HG02852 (cell line): ENCODE data around the gene IGSF21.

ENCODE experiments used
- ATAC-seq: cut with Tn5 transposase; IDR thresholded peaks from one replicate; pipeline ENCODE4 v1.9.1; 2021; ENCODE audit warnings: mild to moderate bottlenecking, moderate library complexity; ENCODE audit not compliant: unreplicated experiment

The IGSF21 gene

DNA sequence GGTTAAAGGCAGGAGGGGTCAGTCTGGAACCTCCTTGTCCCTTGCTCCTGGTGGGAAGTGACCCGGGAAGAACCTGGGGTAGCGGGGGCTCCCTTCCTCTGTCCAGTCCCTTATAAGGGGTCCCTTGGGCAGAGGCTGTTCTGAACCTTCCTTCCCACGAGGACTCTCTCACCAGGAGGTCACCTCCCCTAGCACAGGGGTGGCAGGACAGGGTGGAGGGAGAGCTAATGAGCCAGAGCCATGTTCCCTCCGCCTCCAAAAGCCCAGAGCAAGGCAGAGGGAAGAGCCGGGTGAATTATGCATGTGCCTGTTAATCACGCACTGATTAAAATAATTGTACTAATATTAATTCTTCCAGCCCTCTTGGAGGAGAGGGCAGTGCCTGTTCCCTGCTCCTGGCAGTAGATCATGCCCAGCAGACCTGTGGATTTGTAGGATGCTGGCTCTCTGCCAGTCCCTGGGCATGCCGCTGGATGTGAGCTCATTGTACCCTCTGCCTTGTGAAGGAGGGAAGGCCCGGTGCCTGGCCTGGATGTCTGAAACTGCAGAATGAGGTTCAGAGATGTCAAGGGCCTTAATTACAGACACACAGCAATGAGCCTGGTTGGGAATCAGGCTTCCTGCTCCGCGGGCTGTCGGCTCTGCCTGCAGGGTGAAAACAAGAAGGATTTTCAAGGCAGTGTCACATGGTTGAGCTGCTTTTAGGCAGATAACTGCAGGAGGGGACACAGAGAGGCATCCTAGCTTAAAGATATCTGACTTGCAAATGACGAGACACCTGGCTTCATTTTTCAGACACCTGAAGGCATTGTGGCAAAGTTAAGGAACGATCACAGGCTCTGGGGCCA lies 68.2 kb downstream of the IGSF21 start:
- ATAC-seq, result no peak

DNA sequence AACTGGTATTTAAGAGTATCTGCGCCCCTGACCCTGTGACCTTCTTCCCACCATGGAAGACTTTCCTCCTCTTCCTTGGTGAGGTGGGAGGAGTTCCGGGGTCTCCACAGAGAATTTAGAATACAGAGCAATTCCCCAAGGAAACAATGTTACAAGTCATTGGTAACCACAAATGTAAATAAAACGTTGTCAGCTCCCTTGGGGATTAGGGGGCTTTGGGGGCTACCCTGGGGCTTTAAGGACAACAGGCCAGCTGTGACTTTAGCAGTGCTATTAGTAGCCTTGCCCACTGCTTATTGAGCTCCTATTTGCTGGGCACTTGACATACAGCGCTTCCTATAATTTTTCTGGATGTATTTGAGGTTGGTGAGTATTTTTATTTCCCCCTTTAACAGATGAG lies 69.0 kb downstream of the IGSF21 start:
- ATAC-seq, result no peak

DNA sequence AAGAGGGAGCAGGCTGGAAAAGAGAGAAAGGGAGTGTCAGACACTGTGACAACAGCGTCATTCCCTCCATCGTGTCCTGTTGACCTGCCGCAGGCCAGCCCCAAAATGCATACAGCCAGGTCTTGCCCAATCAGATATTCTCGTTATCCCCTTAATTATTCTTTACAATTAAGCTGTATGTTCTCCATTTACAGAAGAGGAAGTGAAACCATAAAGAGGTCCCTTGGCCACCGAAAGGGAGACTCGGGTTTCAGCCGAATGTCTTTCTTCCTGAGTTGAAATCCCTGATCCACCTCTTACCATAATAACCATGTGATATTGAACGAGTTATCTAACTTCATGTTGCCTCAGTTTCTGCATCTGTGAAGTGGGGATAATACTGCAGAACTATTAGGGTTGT lies 70.5 kb downstream of the IGSF21 start:
- no peak for ATAC-seq

DNA sequence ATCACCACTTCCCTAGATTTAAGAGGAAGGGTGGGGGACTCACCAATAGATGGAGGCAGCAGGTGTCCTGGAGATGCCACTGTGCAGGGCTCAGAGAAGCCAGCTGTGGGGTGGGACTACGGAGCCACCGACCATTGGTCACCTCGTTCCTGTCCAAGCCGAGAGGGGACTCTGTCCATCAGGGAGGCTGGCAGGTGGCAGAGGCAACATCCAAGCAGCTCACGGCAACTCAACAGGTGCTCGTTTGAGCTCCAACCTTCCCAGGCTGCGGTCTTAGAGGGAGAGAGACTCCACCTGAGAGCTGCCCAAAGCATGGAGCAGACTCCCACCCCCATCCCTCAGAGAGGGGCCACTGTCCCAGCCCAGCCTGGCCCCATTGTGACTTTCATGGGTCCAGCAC lies 71.4 kb downstream of the IGSF21 start:
- no peak for ATAC-seq

DNA sequence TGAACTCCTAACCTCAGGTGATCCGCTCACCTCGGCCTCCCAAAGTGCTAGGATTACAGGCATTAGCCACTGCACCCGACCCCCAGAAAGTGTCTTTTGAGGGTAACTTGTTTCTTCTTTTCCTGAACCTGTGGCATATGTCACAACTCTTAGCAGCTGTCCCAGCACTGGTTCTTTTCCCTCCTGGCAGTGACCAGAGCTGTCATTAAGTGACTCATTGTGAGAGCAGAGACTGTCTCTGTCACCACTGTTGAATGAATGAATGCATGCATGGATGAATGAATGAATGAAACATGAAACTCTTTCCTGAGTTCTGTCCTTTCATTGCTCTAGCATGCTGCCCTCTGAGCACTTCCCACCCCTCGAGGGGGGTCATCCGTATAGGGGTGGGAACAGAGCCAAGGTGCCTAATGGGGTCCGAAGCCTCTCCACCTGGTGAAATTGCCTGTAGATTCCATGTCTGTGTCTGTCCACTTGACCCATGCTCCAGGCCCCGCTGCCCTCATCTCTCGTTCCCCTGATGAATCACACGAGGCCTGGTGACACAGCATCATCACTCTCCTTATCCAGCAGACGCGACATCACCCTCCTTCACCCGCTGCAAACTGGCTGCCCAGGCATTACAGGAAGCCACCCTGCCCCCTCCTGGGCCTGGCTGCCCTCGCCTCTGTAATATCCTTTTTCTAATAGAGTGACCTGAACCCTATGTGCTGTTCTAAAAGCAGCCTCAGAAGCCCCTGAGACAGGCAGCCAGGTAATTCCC lies 75.0 kb downstream of the IGSF21 start:
- no peak for ATAC-seq

DNA sequence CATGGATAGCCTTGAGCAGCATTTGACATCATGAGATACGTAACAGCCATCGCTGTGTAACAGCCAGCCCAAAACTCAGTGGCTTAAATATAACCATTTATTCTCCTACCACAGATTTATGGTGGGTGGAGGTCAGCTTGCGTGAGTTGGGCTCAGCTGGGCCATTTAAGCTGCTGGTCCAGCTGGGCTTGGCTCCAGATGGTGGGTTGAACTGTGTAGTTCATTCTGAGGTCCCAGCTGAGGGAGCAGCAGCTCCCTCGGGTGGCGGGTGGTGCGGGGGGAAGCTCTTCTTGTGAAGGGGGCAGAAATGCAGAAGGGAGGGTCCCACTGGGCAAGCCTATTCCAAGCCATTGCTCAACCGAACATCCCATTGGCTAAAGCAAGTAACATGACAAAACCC lies 75.9 kb downstream of the IGSF21 start:
- ATAC-seq, result no peak

DNA sequence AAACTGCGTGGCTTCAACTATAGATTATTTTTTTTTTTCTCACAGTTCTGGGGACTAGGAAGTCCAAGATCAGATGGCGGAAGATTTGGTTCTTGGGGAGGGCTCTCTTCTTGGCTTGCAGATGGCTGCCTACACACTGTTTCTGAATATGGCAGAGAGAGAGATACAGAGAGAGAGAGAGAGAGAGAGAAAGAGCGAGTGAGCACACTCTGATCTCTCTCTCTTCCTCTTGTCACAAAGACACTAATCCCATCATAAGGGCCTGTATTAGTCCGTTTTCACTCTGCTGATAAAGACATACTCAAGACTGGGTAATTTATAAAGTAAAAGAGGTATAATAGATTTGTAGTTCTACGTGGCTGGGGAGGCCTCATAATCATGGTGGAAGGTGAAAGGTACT lies 79.5 kb downstream of the IGSF21 start:
- ATAC-seq, result no peak

DNA sequence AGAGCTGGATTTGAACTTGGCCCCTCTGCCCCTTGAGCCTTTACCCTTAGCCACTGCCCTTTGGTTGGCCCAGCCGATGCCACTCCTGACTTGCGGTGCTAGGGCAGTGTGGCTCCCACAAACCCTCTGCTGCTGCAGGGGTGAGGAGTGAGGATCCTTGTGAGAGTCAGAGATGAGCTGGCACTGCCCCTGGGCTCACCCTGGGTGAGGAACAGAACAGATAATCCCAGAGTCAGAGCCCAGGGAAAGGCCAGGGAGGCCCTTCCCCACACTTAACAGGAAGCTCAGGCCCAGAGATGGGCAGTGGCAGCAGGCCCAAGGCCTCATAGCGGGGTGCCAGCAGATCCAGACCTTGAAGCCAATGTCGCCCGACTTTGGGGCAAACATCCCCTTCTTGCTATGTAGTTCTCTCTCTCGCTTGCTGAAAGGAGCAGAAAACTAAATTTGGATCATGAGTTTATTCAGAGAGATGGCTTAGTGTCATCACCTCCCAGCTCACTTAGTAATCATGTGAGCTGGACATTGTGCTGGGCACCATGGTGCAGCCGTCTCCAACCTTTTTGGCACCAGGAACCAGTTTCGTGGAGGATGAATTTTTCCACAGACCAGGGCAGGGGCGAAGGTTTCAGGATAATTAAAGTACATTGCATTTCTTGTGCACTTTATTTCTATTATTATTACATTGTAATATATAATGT lies 81.4 kb downstream of the IGSF21 start:
- no peak for ATAC-seq

DNA sequence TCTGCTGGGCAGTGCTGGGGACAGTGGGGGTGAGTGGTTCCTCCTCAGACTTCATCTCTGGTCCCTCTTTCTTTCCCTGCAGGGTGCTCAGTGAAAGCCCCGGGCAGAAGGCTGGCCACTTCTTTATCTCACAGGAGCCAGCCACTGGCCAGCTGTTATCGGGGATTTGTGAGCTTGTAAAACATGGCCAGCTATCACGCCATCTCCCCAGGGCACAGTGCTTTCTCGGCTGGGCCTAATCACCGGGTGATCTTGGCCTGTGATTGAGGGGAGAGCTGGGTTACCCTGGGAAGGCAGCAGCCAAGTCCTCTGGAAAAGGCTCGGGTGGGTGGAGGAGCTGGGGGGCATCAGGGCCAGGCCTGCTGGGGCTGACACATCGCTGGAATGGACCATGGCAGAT lies 83.0 kb downstream of the IGSF21 start:
- no peak for ATAC-seq

DNA sequence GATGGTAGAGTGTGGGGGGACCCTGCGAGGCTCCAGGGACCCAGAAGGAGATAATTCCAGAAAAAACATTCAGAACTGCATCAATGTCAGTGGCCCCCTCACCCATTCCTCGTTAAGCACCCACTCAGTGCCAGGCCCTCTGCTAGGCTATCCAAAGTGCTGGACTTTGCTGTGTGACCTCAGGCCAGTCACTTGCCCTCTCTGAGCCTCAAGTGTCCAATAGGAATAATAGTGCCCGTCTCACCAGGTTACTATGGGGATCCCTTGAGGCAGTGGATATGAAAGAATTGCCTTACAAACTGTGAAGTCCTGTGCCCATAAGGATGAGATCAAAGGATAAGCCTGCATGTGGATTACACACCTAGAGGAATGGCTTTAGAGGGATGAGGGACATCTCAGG lies 83.4 kb downstream of the IGSF21 start:
- no peak for ATAC-seq

DNA sequence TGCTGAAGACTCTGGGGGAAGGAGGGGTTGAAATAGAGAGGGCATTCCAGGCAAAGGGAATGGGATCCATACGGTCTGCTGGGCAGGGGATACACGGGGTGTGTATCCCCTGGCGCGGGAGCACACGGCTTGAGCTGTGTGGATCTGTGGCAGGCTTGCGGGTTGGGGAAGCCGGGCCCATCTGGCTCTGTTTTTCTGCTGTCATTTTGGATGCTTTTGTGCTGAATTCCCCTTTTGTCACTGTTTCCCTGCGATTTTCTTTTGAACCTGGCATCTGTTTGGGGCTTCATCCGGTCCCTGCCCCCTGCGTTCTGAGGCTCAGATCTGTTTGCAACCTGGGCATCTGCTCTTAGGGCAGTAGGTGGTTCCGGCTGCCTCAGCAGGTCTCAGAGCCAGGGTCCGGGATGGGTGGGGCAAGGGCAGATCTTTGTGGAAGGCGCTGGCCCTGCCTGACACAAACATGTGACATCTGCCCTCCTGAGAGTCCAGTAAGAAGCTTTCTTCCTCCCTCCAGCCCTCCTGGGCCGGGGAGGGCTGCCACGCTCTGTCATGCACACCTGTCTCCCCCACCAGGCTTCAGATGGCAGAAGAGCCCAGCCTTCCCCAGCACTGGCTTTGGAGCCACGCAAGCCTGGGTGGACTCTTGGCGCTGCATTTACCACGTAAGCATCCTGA lies 84.0 kb downstream of the IGSF21 start:
- no peak for ATAC-seq

DNA sequence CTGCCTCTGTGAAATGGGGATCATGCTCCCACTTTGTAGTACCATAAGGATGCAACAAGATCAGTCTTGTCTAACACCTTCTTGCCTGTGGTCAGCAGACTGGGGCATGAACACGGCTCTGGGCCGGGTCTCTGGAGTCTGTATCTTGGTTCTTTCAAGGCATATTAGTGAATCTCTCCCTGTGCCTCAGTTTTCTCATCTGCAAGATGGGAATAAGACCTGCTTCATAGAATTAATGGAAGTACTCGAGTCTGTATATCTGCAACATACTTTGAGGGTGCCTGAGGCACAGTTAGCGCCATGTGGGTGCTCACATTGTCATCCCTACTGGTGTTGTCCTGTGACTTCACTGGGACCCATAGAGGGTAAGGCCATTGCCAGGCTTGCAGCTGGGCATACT lies 84.6 kb downstream of the IGSF21 start:
- no peak for ATAC-seq

DNA sequence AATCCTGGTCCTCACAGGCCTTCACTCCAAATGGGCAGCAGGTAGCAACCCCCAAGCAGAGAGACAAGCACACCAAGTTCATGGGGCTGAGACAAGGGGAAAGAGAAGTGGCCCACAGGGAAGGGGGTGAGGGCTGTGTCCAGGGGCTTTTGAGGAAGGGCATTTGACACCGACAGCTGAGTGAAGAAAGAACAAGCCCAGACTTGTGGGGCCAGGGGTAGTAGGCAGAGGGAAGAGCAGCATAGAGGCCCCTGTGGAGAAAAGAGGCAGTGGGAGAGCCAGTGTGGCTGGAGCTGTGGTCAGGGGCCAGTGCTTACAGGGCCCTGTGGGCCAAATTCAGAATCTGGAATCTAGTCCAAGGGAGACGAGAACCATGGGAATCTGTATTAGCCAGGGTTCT lies 85.4 kb downstream of the IGSF21 start:
- no peak for ATAC-seq

DNA sequence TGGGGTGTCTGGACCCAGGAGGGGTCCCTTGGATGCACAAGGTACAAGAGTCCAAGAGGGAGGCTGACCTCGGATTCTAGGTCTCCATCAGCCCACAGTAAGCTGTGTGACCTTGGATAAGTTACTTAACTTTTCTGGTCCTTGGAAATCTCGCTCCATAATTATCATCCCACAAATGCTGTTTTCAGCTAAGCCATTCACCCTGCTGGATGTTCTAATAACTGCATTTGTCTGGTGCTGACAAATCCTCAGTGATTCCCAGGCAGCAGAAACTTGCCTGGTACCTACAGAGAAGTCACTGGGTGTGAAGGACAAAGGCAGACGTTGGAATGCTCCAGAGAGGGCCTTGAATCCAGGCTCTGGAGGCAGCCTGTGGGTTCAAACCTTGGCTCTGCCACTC lies 89.7 kb downstream of the IGSF21 start:
- no peak for ATAC-seq

DNA sequence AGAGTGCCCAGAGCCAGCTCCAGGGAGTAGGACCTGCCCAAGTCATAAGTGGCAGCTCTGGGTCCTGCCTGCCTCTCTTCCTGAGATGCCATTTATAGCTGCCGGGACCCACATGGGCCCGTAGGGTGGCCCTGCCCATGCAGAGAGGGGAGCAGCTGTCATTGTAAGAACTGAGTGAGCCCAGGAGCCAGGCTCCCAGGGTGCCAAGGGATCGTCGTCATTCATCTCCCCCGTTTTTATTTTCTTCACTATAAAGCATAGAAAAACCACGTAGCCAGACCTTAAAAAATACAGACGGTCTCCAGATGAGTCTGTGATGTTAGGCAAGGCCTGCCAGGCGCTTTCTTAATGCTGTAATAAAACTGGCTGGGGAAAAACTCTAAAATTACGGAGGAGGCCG lies 90.7 kb downstream of the IGSF21 start:
- ATAC-seq, result no peak

DNA sequence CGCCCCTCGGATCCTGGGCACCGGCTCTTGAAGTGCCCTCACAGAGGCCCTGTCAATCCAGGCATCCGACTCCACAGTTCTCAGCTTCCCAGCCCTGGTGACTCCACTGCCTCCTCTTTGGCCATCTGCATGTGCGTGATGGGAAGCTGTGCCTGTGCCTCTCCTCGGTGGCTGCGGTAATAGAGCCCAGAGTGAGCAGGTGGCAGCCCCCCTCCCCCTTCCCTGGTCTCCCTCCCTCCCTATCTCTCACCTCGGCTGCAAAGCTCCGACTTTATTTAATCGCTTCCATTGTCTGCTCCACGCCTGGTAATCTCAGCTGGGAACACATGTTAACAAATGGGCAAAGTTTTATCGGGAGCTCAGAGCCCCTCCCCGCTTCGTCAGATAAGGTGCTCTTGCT lies 91.9 kb downstream of the IGSF21 start:
- ATAC-seq, result no peak

DNA sequence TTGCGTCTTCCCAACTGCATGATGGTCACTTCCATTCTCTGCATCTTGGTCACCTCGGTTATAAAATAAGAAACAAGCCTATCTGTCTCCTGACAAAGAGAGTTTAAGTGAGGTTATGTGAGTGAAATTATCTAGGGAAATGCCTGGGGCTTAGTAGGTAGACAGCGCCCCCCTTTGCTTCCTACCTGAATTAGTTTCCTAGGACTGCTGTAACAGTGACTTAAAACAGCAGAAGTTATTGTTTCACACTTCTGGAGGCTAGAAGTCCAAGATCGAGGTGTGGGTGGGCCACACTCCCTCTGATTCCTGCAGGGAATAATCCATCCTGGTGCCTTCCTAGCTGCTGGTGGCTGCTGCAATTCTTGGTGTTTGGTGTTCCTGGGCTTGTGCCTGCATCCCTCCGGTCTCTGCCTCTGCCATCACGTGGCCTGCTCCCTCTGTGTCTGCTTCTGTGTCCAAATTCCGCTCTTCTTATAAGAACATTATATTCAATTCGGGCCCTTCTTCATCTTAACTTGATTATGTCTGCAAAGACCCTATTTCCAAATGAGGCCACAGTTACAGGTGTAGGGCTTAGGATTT lies 92.6 kb downstream of the IGSF21 start:
- ATAC-seq, result no peak

DNA sequence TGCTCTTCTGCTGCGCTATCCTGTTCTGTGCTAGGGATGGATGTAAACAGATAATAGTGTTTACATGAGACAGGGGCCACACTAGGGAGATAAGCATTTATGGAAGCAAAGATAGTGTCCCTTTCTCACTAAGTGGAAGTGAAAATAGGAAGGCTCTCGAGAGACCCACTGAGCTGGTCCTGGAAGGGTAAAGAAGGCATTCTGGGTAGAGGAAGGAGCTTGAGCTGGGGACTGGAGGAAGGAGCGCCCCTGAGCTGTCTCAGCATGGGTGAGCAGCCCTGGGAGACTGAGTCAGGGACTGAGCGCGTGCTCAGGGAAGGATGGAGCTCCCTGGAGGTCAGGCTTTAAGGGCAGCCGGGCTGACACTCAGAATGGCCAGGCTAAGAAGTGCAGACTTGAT lies 93.3 kb downstream of the IGSF21 start:
- ATAC-seq, result no peak

DNA sequence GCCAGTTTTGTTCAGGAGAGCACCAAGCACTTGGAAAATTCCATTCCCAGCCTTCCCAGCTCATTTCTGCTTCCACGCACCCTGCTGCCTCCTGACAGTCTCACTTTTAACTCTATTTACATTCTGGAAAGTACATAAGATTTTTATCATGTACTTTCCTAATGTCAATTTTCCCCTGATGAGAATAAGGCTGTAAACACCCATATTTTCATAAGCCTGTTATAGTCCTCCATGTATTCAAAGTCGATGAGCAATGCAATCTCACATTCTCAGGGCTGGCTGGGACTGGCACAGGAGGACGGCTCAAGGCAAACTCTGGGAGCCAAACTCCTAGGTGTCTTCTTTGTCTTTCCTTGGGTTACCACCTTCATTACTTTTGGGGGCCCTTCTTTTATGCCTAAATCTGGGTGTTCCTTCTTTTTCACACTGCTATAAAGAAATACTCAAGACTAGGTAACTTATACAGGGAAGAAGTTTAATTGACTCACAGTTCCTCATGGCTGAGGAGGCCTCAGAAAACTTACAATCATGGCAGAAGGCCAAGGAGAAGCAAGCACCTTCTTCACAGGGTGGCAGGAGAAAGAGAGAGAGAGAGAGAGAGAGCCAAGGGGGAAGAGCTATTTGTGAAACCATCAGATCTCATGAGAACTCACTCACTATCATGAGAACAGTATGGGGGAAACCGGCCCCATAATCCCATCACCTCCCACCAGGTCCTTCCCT lies 94.6 kb downstream of the IGSF21 start:
- ATAC-seq, result no peak

DNA sequence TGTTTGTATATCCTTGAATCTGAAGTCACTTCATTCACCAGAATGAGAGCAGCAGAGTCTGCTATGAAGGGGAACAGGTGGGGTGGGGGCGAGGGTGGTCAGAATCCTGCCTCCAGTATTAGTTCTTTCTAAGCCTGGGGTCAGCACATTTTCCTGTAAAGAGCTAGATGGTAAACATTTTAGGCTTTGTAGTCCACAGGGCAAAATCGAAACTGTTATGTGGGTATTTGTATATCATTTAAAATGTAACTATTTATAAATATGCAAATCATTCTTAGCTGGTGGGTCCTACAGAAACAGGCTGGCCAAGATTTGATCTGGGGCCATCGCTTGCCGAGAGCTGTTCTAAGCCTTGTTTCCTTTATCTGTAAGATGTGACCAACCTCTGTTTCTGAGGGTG lies 96.0 kb downstream of the IGSF21 start:
- no peak for ATAC-seq
